Heart right ventricle (tissue), 16 donors: ENCODE data around the gene ZNF532. TPM values are rescaled to one million over a fixed set of nuclear protein-coding genes. Genes with fewer than 3 reads are reported as not detected.

Source experiments
- ATAC-seq, 8 donors: fragments of 200-7000 bp; cut with Tn5 transposase; one replicate each; pipeline ENCODE4 v1.9.1; 2020; ENCODE audit warnings: mild to moderate bottlenecking in 8 of 8, moderate library complexity in 8 of 8, moderate number of reproducible peaks in 1 of 8
- DNase-seq, 2 donors: peaks; one replicate each; pipeline ENCODE4 v3.0.0-alpha.2; 2020
- H3K27ac ChIP-seq, 10 donors: fragments of 200-600 bp; sonication (generic) in 2 of 10; one replicate each; pipeline versions ENCODE4 v1.5.0 to v1.8.0; 2020 to 2022; ENCODE audit warnings: mild to moderate bottlenecking in 3 of 10
- H3K27me3 ChIP-seq, 7 donors: fragments of 200-600 bp; one replicate each; pipeline ENCODE4 v1.8.0; 2021 to 2022; ENCODE audit warnings: mild to moderate bottlenecking in 2 of 7
- H3K36me3 ChIP-seq, 9 donors: fragments of 200-600 bp; sonication (generic) in 1 of 9; one replicate each; pipeline versions ENCODE4 v1.5.0 to v1.8.0; 2020 to 2022; ENCODE audit warnings: mild to moderate bottlenecking in 2 of 9
- H3K4me1 ChIP-seq, 9 donors: fragments of 200-600 bp; sonication (generic) in 1 of 9; one replicate each; pipeline versions ENCODE4 v1.5.0 to v1.8.0; 2020 to 2022; ENCODE audit warnings: mild to moderate bottlenecking in 4 of 9
- H3K4me3 ChIP-seq, 10 donors: fragments of 200-600 bp; sonication (generic) in 2 of 10; one replicate each; pipeline versions ENCODE4 v1.5.0 to v1.8.0; 2020 to 2022; ENCODE audit warnings: mild to moderate bottlenecking in 7 of 10, moderate library complexity in 2 of 10
- H3K9me3 ChIP-seq, 11 donors: fragments of 200-600 bp in 10 of 11; sonication (generic) in 2 of 11; one replicate each; pipeline versions ENCODE4 v1.5.0 to v1.8.0; 2013 to 2022; ENCODE audit warnings: mild to moderate bottlenecking in 2 of 11, control low read depth in 1 of 11, moderate library complexity in 1 of 11
- CTCF ChIP-seq, 9 donors: fragments of 200-600 bp; sonication (generic) in 2 of 9; IDR thresholded peaks; one replicate each; pipeline versions ENCODE4 v1.5.0 to v1.8.0; 2021 to 2022; ENCODE audit warnings: antibody characterized with exemption in 9 of 9, mild to moderate bottlenecking in 5 of 9, moderate library complexity in 1 of 9
- WGBS, 2 donors: extraction: QIAGEN DNeasy Blood & Tissue Kit; methylation state at CpG; one replicate each; pipeline ENCODE4 v1.1.7; 2013; ENCODE audit warnings: inconsistent platforms in 1 of 2; 5-methylcytosine and 5-hydroxymethylcytosine counted together
- intact Hi-C, 10 donors: fragments of 100-400 bp; cut with DNase I; formaldehyde crosslinking; loops; one replicate each; pipeline versions ENCODE4 v1.11.1 to v1.14.2; 2022
- polyA plus RNA-seq, 2 donors: library from polyadenylated mRNA; stranded (reverse); fragments of 200-250 nt; gene quantifications; one replicate each; pipeline ENCODE4 v1.2.3, GENCODE V29; 2013
- total RNA-seq, 10 donors: library from RNA; stranded (reverse); fragmentation: NEBNext Ultra II Directional in 3 of 10; extraction: Animal tissue kit (Norgen Biotek cat#: 25700) in 3 of 10; gene quantifications; one replicate each; pipeline versions ENCODE4 v1.2.1 to v1.2.4, GENCODE V29; 2021 to 2023
- donor health status: Arrhythmogenic right ventricular cardiomyopathy.
- donor health status: ischemic (EF 13 %, LVEDD 7.1; RV severe dilation, severe dysfunction).
- donor health status: healthy with polysubstance abuse.
- donor health status: DM: no; HTN: yes; CAD: no.
- donor health status: DM: no; HTN: no; CAD: no.
- donor health status: ischemic (EF 25% LVEDD 6.9; RV normal size, moderate dysfunction).
- donor health status: ischemic (EF 25% LVEDD 5.7; RV mildly dilated, moderate dysfunction).
- donor health status: healthy.
- donor health status: DM: yes; HTN: yes; CAD: no.
- donor health status: Ischemic cardiomyopathy.
- donor health status: ischemic (EF 35%, LVEDD 5.7; RV mildly dilated, moderate dysfunction).
- donor health status: nonischemic (EF 11% LVEDD 7.7; RV severe dilation, severe dysfunction).
- donor health status: DM: yes; HTN: yes; CAD: no.
- donor health status: PGD.
- donor health status: ischemic (EF 29% LVEDD 5.4; RV normal size, mild dysfunction).
- donor health status: nonischemic (EF 23%, LVEDD 6.1; RV moderate dilation, normal function).

ZNF532 gene
- total and polyA plus RNA-seq, 12 donors: 13.8 to 71.4 (median 64.6) TPM

GRCh38 chr18:58988600-58988999, 123.9 kb downstream of the ZNF532 start:
- peaks cover 8 to 45% (median 34%) of the 10 kb centered on the region in 9 donors for H3K4me1 ChIP-seq
- 61 to 66% methylated on average over 2 of the region's 2 CpGs for WGBS, 2 donors
- H3K27ac ChIP-seq: peak overlapping the region in 1 of 10 donors; percentile 94
- H3K4me3 ChIP-seq: no peak overlapping the region
- no peak for TF ChIP-seq CTCF (IDR thresholded peaks at IDR 0.05)
- no peaks in the 10 kb centered on the region for H3K27me3 ChIP-seq
- peaks cover 0 to 13% (median 0%) of the 10 kb centered on the region in 11 donors for H3K9me3 ChIP-seq
- ATAC-seq (no peak), DNase-seq (no peak)
- intact Hi-C loops: loop anchor here in 1 of 10 donors (10.0 kb wide), 1 partner anchor 64 kb away; no protein-coding TSS in a partner anchor
- peaks cover 0 to 27% (median 9%) of the 10 kb centered on the region in 9 donors for H3K36me3 ChIP-seq

GRCh38 chr18:58989184-58989759, 124.6 kb downstream of the ZNF532 start:
- peaks cover 8 to 52% (median 41%) of the 10 kb centered on the region in 9 donors for H3K4me1 ChIP-seq
- no peaks in the 10 kb centered on the region for H3K27me3 ChIP-seq
- H3K4me3 ChIP-seq: no peak overlapping the region
- H3K27ac ChIP-seq: peak overlapping the region in 2 of 10 donors; percentile 70 to 94
- DNase-seq (no peak), ATAC-seq (no peak)
- WGBS, 2 donors: 96 to 97% methylated on average over 2 of the region's 2 CpGs
- peaks cover 0 to 13% (median 0%) of the 10 kb centered on the region in 11 donors for H3K9me3 ChIP-seq
- intact Hi-C loops: loop anchor here in 1 of 10 donors (10.0 kb wide), 1 partner anchor 64 kb away; no protein-coding TSS in a partner anchor
- H3K36me3 ChIP-seq: peaks cover 0 to 20% (median 2%) of the 10 kb centered on the region in 9 donors
- TF ChIP-seq CTCF (IDR thresholded peaks at IDR 0.05): no peak

GRCh38 chr18:58990720-58991119, 126.0 kb downstream of the ZNF532 start:
- TF ChIP-seq CTCF (IDR thresholded peaks at IDR 0.05): no peak
- Histone ChIP-seq H3K27me3 (no peaks in the 10 kb centered on the region), H3K36me3 (peaks cover 0 to 10% (median 0%) of the 10 kb centered on the region in 9 donors), H3K4me3 (no peak overlapping the region), H3K4me1 (peaks cover 8 to 62% (median 50%) of the 10 kb centered on the region in 9 donors), H3K27ac (peak overlapping the region in 9 of 10 donors; percentile 70 to 94 (median 87)), H3K9me3 (peaks cover 0 to 13% (median 0%) of the 10 kb centered on the region in 11 donors)
- ATAC-seq: peak in 7 of 8 donors; percentile 11 to 52 (median 26)
- WGBS, 2 donors: 63 to 71% methylated on average over 6 of the region's 6 CpGs
- intact Hi-C loops: loop anchor here in 4 of 10 donors (5.0 to 10.0 kb wide), 5 partner anchors 33 to 206 kb away; partner anchors contain the start of gene ZNF532 (in 1 of the 4)
- DNase-seq: no peak

- Histone ChIP-seq H3K36me3 (peaks cover 0 to 5% (median 0%) of the 10 kb centered on the region in 9 donors), H3K27ac (peak overlapping the region in 9 of 10 donors; percentile 70 to 94 (median 87)), H3K9me3 (peaks cover 0 to 13% (median 0%) of the 10 kb centered on the region in 11 donors), H3K27me3 (no peaks in the 10 kb centered on the region), H3K4me1 (peaks cover 8 to 68% (median 56%) of the 10 kb centered on the region in 9 donors), H3K4me3 (no peak overlapping the region)
- DNase-seq: no peak
- intact Hi-C loops: loop anchor here in 4 of 10 donors (5.0 to 10.0 kb wide), 5 partner anchors 34 to 206 kb away; partner anchors contain the start of gene ZNF532 (in 1 of the 4)
- no peak for TF ChIP-seq CTCF (IDR thresholded peaks at IDR 0.05)
- ATAC-seq: peak in 7 of 8 donors; percentile 27 to 78 (median 52)
- 41 to 48% methylated on average over 7 of the region's 7 CpGs for WGBS, 2 donors
Observed at GRCh38 chr18:58991167-58991798, 126.6 kb downstream of the ZNF532 start.
